KG1 (cell line): Measurements from ENCODE around the gene PDE10A.

Source experiments
- DNase-seq: peaks from one replicate; lab custom pipeline; 2025; lab: John Stamatoyannopoulos, UW

PDE10A gene

DNA sequence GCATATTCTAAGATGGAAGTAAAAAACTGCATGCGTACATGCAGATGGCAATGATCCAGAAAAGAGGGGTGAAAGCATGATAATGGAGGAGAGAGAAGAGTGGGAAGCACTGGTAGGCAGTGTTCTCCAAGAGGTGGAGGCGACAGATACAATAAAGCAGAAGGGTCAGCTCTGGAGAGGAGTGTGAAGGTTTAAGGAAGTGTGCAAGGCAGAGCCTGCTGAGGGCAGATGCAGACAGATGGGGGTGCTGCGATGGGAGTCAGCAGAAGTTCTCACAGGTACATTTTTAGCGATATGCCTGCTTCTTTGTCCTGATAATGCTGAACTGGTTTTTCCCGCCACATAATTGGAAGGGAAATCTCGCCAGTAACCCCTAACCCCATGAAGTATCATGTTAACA, 272.6 kb downstream of the PDE10A start:
- no peak for DNase-seq

DNA sequence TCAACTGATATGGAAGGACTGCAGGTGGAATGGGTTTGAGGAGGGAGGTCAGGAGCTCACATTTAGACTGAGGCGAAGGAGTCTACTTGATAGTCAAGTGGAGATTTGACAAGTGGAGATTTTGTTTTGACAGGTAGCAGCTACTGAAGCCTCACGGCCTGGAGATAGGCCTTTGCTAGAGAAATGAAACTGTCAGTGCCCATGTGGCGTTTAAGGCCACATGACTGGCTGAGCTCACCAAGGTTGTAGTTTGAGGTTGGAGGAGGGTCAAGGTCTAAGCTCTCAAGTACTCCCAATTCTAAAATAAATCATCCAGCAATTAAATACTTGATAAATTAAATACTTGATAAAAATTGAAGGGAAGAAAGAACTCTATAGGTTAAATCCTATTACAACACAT, 273.5 kb downstream of the PDE10A start:
- no peak for DNase-seq

DNA sequence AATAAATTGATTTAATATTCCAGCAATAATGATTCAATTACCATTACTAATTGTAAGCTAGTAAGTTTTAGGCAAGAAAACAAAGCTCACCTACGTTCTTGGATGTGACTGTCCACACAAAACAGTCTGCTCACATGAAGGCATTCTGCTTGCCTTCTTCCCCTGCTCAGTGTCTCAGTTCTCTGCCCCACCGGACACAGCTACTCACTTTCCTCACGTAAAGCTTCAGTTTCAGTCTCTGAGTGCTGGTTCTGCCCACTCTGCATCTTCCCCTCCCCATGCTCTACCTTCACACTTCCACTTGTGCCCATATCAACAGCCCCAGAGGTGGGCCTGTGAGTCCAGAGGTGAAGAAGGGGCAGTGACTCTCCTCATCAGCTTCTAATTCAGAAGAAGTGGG, 279.7 kb downstream of the PDE10A start:
- no peak for DNase-seq

DNA sequence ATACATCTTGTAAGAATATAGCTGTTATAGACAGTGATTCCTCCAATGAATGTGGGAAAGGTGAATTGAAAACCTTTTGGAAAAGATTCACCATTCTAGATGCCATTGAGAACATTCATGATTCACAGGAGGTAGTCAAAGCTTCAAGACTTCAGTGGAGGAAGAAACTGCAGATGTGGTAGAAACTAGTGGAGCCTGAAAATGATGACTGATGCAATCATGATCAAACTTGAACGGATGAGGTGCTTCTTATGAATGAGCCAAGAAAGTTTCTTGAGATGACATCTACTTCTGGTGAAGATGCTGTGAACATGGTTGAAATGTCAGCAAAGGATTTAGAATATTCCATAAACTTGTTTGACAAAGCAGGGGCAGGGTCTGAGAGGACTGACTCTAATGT, 286.9 kb downstream of the PDE10A start:
- DNase-seq: no peak

DNA sequence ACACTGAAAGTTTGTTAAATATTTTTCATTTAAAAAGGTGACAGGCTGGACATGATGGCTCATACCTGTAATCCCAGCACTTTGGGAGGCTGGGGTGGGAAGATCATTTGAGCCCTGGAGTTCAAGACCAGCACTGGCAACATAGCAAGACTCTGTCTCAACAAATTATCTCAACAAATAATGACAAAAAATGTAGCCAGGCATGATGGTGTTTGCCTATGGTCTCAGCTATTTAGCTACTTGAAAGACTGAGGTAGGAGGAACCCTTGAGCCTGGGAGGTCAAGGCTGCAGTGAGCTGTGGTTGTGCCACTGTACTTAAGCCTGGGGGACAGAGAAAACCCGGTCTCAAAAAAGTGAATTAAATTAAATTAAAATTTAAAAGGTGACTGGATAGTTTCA, 297.7 kb downstream of the PDE10A start:
- no peak for DNase-seq

DNA sequence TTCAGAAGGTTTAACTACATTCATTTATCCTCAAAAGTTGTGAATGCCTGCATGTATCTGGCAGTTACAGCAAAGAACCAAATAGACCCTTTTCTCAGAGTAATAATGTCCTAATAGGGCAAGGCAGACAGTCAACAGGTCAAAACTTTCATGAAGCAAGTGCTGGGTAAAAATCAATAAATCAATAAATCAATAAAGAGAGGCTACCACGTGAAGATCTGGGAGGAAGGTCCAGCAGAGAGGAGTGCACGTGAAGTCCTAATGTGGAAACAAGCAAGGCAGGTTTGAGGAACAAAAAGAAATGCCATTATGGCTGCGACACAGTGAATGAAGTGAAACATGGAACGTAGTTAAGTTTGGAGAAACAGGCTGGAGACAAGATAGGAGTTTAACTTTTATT, 317.3 kb downstream of the PDE10A start:
- no peak for DNase-seq

DNA sequence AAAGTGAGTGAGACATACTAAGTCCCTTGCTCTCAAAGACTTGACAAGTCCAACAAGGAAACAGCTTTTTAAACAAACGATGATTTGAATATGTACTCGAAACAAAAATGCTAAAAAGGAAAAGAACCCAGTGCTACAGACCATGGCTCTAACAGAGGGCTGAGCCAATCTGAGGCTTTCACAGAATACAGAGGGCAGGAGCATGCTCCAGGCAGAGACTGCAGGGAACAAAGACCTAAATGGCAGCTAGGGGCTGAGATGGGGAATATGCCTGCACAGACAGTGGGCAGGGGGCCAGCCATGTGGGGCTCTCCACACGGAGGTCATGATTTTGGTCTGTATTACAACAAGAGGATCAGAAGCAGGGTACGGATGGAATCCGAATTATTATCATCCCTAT, 322.5 kb downstream of the PDE10A start:
- DNase-seq: no peak

DNA sequence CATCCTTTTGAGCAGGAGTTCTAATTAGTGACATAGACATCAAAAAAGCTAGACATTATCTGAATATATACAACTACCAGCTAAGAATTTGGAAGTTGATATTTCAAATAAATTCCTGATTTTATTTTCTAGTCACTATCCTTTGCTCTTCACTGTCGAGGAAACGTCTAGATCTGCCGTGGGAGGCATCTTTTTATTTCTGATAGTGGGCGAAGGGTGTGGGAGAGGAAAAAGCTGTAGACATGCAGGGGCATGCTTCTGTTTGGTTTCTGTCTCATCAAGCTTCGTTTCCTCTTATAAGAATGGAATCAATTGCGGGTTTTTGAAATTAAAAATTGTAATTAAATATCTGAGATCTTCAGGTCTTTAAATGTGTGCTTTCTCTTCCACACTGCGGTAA, 337.4 kb downstream of the PDE10A start:
- no peak for DNase-seq

DNA sequence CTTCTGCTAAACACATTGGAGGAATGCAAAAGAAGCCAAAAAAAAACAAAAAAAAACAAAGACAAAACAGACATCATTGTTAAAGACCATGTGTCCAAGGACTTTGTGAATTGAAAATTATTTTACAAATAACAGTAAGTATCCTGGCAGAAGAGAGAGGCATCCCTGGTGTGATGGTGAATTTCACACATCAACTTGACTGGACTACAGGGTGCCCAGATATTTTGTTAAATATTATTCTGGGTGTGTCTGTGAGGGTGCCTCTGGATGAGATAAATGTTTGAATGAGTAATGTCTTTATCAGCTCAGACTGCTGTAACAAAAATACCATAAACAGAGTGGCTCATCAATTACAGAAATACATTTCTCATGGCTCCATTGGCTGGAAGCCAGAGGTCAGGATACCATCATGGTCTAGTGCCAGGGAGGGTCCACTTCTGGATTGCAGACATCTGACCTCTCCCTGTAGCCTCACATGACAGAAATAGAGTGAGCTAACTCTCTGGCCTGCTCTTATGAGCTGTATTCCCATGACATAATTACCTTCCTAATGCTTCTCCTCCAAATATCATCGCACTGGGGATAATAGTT, 341.4 kb downstream of the PDE10A start:
- DNase-seq: no peak

DNA sequence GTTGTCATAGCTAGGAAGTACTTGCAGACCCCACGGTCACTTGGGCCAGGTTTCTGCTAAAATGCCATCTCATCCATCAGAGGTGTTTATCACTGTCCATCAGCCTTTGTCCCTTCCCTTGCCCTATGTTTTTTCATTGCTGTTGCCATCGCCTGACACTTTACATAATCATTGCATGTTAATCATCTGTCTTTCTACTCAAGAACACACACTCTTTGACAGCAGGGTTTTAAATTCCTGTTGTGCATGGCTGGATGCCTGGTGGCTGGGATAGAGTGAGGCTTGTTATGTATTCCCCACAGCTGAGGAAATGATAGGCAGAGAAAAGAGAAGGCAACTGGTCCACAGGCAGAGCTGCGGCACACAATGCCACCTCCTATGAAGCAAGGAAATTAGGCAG, 341.9 kb downstream of the PDE10A start:
- DNase-seq: no peak

DNA sequence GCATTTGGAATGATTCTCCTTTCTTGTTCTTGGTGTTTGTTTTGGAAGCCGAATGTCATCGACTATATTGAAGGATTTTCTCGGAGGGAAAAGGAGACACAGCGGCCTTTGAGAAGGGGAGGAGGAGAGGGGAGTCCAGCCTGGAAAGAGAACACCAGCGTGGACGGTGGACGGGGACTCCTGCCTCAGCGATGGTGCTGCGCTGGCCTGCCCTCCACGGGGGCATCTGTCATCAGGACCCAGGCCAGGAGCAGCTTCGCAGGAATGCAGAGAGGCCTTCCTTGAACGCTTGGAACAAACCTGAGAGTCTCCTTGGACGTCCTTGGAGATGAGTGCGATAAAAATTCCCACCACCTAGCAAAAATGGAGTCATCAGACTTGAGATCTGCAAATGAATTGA, 345.3 kb downstream of the PDE10A start:
- no peak for DNase-seq

DNA sequence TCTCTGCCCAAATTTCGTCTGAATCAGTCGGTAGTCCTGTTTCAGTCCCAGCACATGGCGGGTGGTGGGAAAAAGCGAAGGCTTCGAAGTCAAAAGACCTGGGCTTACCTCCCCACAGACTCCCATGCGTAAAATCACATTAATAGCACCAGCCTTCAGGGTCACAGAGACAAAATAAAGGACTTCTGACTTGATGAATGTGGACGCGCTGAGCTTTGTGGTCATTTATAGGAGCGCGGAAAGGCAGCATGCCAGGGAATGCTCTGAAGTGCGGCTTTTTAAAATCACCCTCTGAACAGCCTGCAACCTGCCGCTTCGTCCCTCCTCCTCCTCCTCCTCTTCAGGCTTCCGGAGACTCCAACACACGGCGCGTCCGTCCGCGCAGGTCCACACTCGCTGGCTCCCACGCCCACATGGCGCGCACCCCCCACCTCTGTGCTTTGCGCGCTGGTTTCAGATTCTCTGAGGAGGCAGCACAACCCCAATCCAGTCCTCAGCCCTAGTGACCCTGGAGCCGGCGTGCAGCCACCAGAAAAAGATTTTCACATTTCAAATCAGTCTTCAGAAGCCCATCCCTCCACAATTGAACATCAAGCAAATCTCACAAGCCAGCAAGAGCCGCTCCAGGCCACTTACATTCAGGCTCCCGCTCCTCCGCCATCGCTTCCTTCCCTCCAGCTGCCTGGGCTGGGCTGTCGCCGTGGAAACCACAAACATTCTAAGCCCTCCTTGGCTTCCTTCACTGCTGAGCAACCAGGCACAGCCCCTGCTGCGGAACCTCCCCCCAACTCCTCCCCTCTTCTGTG, 353.9 kb downstream of the PDE10A start, which contains the start of gene C6orf118:
TSS of gene C6orf118 (minus strand) at position 680 of the 806 bp plus-strand sequence. CDS start at position 661, 19 bp downstream.
- peak; percentile 7 for DNase-seq

DNA sequence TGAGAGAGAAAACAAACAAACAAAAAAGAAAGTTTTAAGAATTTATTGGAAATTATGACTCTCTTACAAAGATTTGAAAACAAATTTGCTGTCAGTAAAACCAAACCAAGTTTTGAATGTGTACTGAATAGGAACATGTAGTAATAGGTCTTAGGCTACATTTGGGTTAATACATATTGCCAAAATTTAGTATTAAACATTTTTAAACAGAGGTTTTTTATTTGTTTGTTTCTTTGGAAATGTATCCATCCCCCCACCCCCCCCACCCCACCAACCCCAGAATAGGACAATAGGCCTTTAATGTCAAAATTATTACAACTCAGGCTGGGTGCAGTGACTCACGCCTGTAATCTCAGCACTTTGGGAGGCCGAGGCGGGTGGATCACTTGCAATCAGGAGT, 356.1 kb downstream of the PDE10A start:
- DNase-seq: no peak

DNA sequence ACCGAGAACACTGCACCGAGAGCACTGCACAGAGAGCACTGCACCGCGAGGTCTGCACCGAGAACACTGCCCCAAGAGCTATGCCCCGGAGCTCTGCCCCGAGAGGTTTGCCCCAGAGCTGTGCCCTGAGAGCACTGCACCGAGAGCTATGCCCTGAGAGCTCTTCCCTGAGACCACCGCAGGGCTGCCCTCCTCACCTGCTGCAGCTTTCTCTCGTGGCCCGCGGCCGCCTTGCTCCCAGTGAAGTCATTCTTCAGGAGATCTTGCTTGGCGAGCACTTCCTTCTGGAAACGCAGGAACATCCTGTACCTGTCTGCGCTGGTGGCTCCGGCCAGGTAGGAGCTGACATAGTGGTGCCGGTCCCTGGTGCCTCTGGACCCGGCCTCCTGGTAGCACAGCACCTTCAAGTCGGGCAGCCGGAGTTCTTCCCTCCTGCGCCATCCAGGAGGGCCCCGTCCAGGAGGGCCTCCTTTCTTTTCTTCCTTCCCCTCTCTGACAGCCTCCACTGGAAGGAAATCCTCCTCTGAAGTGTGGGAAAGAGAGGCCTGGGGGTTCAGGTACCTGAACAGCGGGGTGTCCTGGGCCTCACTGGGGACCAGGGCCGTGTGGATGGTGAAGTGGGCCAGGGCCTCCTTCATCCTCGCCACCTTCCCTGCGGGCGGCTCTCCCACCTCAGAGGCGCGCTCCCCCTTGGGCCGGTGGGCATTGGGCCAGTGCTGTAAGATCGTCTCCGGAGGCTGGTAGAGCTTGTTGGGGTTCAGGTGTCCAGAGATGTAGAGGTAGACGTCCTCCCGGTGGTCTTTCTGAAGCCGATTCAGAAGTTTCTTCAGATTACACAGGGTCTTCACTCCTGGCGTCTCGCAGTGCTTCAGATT, 361.4 kb downstream of the PDE10A start:
- DNase-seq: no peak

DNA sequence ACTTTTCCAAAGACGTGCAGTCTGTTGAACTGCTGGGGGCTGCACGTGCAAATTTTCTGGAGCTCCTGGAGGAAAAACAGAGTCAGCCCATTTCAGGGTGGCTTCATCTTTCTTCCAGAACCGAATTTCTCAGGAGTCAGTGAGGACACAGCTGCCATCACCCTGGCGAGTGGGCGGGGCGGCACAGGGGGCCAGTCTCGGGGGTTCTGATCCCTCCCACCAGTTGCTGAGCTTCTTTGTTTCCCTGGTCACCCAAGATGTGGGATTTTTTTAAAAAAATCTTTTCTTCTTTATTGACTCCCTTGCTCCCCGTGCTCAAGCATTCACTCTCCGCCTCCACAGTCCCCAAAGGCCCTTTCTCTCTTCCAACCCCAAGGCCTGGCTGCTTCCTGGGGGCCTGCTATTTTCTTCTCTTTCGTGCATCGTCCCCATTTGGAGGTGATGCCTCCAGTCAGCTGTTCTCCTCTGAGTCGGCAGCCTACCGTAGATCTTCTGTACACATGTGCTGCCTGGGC, 362.6 kb downstream of the PDE10A start:
- DNase-seq: no peak

DNA sequence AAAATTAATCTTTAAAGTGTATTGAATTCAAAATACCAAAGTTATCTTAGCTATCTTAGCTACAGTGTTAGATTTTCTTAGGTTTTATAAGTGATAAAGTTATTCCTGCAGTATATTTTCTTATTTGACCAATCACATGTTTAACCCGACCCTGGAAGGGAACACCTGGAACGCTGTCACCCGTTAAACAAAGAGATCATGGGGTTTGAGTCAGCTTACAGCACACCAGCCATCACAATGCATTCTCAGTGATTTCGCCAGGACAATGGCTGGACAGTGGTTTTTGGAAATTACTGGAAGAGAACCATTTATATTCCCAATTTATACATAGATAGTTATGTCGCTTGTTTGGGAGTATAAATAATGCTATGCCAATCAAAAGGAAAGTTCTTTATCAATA, 364.2 kb downstream of the PDE10A start:
- DNase-seq: no peak

DNA sequence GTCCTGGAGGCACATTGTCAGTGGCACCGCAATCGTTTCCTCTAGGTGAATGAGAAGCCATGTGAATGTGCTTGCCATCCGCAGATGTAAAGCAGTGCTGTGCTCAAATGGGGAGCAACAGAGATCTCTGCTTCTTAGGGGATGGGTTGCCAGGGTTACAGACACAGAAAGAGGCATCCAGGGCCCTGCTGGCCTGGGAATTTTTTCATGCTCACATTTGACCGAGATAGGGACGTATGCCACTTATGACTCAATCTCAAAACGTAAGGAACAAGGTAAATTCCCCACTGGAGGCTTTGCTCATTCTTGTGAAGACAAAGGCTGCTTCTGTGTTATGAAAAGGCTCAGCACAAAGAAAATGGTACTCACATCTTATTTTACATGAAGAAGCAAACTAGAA, 364.6 kb downstream of the PDE10A start:
- DNase-seq: no peak

DNA sequence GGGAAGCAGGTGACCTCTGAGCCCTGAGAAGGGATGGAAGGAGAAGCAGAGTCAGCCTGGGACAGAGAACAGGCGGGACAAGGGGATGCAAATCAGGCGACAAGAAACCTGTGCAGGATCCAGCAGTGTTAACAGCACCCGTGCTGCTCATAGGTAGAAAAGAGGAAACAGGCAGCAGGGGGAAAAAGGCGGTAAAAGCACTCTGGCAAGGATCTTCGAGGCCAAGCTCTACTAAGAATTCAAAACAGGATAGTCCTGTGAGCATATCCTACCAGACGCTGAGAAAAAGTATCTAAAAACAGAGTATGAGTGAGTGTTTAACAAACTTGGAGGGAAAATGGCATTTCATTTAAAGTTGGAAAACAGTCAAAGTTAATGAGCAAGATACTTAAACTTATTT, 370.4 kb downstream of the PDE10A start:
- no peak for DNase-seq
